HG03460 (cell line): ENCODE data around the gene ROR1.
A peak's percentile ranks its signal among the peaks of the same experiment; 100 is the strongest.
"Not testable (repeated sequence)": the region's sequence is repeated elsewhere in the genome, so short reads cannot be mapped to it uniquely, and the experiment has no call there.

ENCODE experiments used
- ATAC-seq: cut with Tn5 transposase; IDR thresholded peaks from one replicate; pipeline ENCODE4 v1.9.1; 2021; ENCODE audit not compliant: unreplicated experiment

ROR1 gene

DNA sequence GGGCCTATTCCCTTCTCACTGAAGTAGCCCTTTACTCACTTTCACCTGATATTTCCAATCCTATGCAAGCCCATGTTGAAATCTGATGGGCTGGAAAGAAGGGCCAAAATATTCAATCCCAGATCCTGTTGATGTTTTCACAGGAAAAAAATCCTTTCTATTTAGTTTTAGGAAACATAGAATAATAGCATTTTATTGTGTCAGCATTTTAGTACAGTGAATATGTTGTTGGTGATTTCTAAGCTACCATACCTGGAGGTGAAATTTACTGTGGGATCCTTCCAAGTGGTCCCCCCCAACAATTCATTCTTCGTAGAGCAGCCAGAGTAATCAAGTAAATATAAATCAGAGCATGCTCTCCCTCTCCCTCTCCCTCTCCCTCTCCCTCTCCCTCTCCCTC, 426.2 kb downstream of the ROR1 start:
- no peak for ATAC-seq

DNA sequence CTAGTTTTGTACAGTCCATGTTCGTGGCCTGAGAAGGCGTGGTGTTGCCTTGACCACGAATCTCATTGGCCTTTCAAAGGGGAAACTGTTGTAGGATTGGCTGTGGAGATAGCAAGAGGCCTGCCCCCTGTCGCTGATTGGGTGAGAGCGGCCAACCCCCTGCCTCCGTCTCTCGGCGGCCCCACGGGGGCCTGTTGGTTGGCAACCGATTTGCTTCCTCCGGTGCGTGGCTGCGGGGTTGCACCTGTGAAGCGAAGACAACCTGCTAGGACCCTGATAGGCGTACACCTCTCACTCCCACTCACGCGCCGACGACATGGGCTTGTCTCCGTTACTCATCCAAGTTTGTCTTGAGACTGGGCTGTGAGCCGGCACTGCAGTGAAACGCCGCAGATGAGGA, 429.6 kb downstream of the ROR1 start, which contains the start of gene UBE2U:
TSS of gene UBE2U (plus strand) at position 204 of the 400 bp plus-strand sequence. CDS start 428 bp downstream, outside the sequence.
- no peak for ATAC-seq

DNA sequence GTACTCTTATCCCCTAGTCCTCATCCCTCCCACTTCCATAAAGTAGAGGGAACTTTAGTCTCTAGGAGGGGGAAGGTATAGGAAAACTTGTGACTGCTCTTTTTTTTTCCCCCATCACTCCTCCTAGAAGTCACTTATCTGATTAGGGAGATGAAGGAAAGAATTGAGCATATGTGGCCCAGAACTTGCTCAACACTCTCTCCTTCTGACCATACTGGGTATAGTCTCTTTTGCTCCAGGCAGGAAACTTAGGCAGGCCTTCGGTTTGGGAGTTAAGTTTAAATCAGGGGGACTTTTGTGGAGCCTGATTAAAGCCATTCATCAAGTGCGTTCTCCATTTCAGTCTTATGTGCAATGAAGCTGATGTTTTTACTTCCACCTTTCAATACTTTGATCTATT, 435.4 kb downstream of the ROR1 start:
- ATAC-seq = no peak

DNA sequence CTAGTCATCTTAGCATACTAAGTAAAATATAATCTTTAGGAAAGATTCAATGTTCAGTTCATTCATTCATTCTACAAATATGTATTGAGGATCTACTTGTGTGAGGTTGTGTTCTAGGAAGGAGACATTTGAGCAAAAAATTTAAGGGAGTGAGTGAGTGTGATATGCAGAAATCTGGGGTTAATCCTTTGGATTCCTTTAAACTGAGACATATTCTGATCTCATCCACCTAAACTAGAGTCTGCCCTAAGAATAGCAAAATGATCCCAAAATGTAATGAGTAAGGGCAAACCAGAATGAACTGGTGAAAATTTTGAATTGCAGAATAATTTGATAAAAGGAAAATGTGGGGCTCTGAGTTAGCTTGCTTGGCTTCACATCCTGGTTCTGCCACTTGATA, 438.2 kb downstream of the ROR1 start:
- no peak for ATAC-seq

DNA sequence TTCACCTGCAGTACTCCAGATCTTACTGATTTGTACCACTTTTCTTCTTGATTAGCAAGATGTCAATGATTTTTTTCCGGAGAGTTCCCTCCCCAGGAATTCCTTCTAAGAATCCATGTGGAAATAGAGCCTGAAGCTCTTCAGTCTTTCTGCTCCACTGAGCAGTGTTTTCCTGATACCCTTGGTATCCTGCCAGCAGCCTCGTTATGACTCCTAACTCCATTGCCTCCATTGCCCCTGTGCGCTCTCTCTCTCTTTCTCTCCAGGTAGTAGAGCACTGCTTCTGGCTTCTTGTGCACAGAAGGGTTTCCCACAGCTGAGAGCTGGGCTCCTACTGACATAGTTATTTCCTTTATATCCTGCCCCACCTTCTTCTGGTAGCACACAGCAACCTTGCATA, 441.8 kb downstream of the ROR1 start:
- no peak for ATAC-seq

DNA sequence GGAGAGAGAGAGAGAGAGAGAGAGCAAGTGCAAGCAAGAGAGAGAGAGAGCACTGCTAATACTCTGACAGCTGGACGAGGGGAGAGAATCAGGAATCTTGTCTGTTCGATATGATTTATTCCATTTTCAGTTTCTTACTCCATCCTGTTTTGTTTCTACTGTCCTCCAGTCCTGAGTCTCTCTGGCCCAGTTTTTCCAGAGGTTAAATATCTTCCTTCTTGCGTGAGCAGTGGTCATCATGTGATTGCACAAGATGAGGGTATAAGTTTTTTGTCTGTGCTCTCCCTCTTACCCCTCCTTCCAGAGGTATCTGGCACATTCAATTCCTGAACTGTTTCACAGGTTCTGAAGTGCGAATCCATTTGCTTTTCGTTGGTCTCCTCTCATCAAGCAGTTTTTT, 446.4 kb downstream of the ROR1 start:
- ATAC-seq = no peak

DNA sequence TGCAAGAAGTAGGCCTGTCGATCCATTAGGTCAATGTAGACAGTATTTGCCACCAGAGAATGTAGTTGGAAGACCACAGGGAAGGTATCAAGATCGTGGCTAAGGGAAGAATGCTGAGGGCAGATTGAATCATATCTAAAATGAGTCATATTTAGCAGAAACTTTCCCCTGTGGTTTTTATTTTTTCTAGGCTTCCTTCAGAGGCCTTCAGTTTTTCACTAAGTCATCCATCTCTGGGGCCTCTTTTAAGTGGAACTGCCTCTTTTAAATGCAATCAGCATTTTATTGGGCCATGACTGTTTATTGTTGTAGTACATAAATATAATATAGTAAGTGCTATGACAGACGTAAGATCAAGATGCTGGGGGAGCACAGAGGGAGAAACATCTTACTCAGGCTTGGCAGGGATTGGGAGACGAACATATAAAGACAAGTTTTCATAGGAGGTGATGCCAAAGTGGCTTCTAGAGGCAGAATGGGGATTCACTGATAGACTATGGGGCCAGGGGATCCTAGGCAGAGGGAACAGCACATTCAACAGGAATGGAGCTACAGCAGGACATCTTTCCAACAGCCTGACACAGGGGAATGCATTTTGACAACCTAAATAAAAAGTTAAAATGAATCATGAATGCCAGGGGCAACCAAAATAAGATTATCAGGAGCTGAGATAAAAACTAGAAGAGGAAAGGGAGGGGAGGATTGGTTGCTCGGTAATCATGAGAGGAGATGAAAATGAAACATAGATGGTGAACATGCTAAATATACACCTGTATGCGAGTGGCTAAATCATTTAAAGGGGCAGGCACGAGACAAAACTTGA, 449.7 kb downstream of the ROR1 start:
- peak; percentile 68 for ATAC-seq

DNA sequence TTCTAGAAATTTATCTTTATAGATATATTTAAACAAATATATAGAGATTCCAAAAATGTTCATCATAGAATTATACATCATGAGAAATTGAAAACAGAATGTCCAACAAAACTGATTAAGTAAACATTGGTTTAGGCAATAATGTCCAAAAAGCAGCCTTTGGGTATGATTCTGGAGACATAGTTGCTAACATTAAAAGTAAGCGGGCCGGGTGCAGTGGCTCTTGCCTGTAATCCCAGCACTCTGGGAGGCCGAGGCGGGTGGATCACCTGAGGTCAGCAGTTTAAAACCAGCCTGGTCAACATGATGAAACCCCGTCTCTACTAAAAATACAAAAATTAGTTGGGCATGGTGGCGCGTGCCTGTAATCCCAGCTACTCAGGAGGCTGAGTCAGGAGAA, 450.4 kb downstream of the ROR1 start:
- ATAC-seq = not testable (repeated sequence)

DNA sequence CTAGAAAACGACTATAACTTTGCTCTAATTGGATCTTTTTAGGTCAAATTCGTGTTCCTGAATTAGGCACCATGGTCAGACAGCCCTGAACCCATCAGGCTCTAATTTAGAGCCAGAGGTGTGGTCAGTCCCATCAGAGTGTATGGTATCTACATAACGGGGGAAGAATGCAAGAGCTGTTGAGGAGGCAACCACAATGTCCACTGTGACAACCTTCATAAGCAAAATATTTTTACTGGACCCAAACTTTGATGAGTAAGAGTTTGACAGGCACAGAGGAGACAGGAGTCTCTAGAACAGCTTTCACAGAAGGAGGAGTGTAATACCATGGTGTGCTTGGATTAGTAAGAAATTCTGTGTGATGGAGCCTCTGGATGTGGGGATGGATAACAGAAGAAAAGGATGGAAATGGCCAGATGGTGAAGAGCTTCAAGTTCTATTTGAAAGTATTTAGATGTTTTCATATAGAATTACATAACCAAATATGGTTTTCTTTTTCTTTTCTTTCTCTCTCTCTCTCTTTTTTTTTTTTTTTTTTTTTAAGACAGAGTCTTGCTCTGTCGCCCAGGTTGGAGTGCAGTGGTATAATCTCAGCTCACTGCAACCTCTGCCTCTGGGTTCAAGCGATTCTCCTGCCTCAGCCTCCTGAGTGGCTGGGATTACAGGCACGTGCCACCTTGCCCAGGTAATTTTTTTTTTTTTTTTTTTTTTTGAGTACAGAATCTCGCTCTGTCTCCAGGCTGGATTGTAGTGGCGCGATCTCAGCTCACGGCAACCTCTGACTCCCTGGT, 454.5 kb downstream of the ROR1 start:
- ATAC-seq = no peak

DNA sequence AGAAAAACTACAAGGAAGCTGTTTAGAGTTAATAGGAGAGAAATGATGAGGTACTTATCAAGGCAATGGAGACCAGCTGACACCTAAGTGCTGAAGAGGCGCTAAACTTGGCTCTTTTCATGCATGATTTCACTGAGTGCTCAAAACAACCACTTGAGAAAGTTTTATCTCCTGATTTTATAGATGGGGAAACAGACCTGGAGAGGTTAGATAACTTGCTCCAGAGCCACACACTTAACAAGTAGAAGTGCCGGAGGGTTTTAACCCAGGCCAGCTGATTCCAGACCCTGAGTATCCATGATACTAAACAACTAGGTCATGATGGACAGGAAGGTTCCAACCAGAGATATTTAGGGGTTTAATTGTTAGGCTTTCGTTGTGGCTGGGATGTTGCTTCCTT, 455.5 kb downstream of the ROR1 start:
- ATAC-seq = no peak
